Endothelial cell of umbilical vein (primary cell): ENCODE measurements around the gene GLCE.

Experiments used
- EZH2 ChIP-seq: IDR thresholded peaks from 2 replicates; pipeline ENCODE4 v1.6.1; 2012; ENCODE audit warnings: borderline replicate concordance, low read depth, mild to moderate bottlenecking, moderate library complexity, low read length, inconsistent platforms; ENCODE audit not compliant: severe bottlenecking
- POLR2A ChIP-seq: IDR thresholded peaks from 2 replicates; pipeline ENCODE4 v1.6.1; 2012; ENCODE audit warnings: low read depth, mild to moderate bottlenecking, control low read depth, low read length
- POLR2AphosphoS5 ChIP-seq: IDR thresholded peaks from 2 replicates; pipeline ENCODE4 v1.6.1; 2012; ENCODE audit warnings: low read depth, mild to moderate bottlenecking, control low read depth, low read length, moderate library complexity; ENCODE audit not compliant: insufficient read depth
- TF ChIP-seq, protein P1 (sequence below): IDR thresholded peaks from 2 replicates; pipeline ENCODE4 v1.6.1; 2011; ENCODE audit not compliant: insufficient read depth, insufficient read length
- TF ChIP-seq, protein P2 (sequence below), 2 donors: IDR thresholded peaks; 1 replicate in 1 of 2; 2 replicates in 1 of 2; pipeline ENCODE4 v1.5.1; 2011; ENCODE audit warnings: low read length in 2 of 2, mild to moderate bottlenecking in 2 of 2, moderate library complexity in 2 of 2, control low read depth in 1 of 2, inconsistent platforms in 1 of 2, low read depth in 1 of 2; ENCODE audit not compliant: insufficient read depth in 1 of 2; ENCODE audit errors: extremely low read depth in 1 of 2

DNA sequence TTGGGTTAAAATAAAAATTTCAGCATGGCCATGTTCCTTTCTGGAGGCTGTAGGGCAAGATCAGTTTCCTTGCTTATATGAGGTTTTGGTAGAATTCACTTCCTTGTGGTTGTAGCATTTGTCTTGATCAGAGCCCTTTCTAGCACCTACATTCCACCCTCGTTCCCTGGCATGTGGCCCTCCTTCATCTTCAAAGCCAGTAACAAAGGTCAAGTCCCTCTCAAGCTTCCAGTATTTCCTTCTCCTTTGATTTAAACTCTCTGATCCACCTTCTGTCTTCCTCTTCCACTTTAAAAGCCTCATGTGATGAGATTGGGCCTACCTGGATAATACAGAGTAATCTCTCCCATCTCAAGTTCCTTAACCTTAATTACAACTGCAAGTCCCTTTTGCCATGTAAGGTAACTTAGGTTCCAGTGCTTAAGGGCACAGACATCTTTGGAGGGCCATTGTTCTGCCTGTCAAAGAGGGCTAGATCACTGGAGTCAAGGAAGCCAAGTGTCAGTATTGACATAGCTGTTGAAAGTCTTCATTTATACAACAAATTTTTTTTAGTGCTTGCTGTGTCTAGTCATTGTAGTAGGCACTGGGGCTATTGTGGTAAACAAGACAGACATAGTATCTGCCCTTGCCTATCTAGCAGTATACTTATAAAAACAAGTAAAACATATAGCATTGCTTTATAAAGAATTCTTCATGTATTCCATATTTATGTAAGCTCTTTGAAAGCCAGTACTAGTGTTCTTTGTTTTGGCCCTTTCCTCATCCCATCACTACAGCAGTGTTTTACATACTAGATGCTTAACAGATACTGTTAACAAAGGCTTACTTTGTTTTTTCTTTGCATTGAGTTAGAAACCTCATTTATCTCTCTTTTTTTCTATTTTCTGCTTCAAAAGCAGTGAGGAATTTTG is 40.7 kb downstream of the GLCE start:
- no peak for TF ChIP-seq POLR2AphosphoS5
- TF ChIP-seq, protein P1, sequence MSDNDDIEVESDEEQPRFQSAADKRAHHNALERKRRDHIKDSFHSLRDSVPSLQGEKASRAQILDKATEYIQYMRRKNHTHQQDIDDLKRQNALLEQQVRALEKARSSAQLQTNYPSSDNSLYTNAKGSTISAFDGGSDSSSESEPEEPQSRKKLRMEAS = no peak
- TF ChIP-seq, protein P2, sequence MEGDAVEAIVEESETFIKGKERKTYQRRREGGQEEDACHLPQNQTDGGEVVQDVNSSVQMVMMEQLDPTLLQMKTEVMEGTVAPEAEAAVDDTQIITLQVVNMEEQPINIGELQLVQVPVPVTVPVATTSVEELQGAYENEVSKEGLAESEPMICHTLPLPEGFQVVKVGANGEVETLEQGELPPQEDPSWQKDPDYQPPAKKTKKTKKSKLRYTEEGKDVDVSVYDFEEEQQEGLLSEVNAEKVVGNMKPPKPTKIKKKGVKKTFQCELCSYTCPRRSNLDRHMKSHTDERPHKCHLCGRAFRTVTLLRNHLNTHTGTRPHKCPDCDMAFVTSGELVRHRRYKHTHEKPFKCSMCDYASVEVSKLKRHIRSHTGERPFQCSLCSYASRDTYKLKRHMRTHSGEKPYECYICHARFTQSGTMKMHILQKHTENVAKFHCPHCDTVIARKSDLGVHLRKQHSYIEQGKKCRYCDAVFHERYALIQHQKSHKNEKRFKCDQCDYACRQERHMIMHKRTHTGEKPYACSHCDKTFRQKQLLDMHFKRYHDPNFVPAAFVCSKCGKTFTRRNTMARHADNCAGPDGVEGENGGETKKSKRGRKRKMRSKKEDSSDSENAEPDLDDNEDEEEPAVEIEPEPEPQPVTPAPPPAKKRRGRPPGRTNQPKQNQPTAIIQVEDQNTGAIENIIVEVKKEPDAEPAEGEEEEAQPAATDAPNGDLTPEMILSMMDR (IDR thresholded peaks at IDR 0.05; ENCODE audit: extremely low read depth in 1 of 2, insufficient read depth in 1 of 2, low read depth in 1 of 2, low read length in 2 of 2) = no peak
- TF ChIP-seq EZH2 = no peak
- no peak for TF ChIP-seq POLR2A
